WTC11 (cell line): ENCODE results near the gene MRPS10. TPM values are rescaled to one million over a fixed set of nuclear protein-coding genes. Genes with fewer than 3 reads are reported as not detected.

Experiments used
- ATAC-seq: fragments of 200-7000 bp; cut with Tn5 transposase; 2 replicates; pipeline ENCODE4 v1.10.0; 2021; ENCODE audit warnings: mild to moderate bottlenecking, moderate library complexity
- CTCF ChIA-PET: fragments of 300-600 bp; sonication (Branson Sonifier 250); formaldehyde crosslinking; loops from one replicate; lab custom pipeline; 2021; ENCODE audit warnings: antibody characterized with exemption; lab: Charles Lee
- POLR2A ChIA-PET: fragments of 350-600 bp; sonication (Branson Sonifier 250); formaldehyde crosslinking; loops from one replicate; lab custom pipeline; 2021; ENCODE audit warnings: antibody characterized with exemption; lab: Charles Lee
- DNase-seq: peaks from one replicate; pipeline ENCODE4 v3.0.0; 2021; ENCODE audit warnings: low spot score
- H3K27ac Mint-ChIP-seq: 2 replicates; pipeline ENCODE4 v1.8.0; 2021; ENCODE audit warnings: mixed read lengths
- H3K27me3 Mint-ChIP-seq: 2 replicates; pipeline ENCODE4 v1.8.0; 2021; ENCODE audit warnings: low read depth, mild to moderate bottlenecking, moderate library complexity, mixed read lengths
- H3K36me3 Mint-ChIP-seq: 2 replicates; pipeline ENCODE4 v1.8.0; 2021; ENCODE audit warnings: mixed read lengths
- H3K4me1 Mint-ChIP-seq: 2 replicates; pipeline ENCODE4 v1.8.0; 2022; ENCODE audit warnings: mixed read lengths
- H3K4me3 Mint-ChIP-seq: 2 replicates; pipeline ENCODE4 v1.8.0; 2021; ENCODE audit warnings: mild to moderate bottlenecking, moderate library complexity, mixed read lengths
- H3K9me3 Mint-ChIP-seq: 2 replicates; pipeline ENCODE4 v1.8.0; 2021; ENCODE audit warnings: mixed read lengths
- CREB1 ChIP-seq: sonication (generic); formaldehyde crosslinking; IDR thresholded peaks from 2 replicates; pipeline ENCODE4 v1.8.0; 2023; ENCODE audit warnings: mild to moderate bottlenecking, missing genetic modification reagents
- ELF4 ChIP-seq: sonication (generic); formaldehyde crosslinking; IDR thresholded peaks from 2 replicates; pipeline ENCODE4 v1.8.1; 2022; ENCODE audit warnings: low read depth, mild to moderate bottlenecking, moderate library complexity, missing genetic modification reagents
- GRHL2 ChIP-seq: fragments of 250-450 bp; sonication (Bioruptor Pico); IDR thresholded peaks from 2 replicates; pipeline ENCODE4 v1.8.0; 2022; ENCODE audit warnings: mild to moderate bottlenecking, moderate library complexity; ENCODE audit not compliant: insufficient replicate concordance, severe bottlenecking
- IRF2 ChIP-seq: sonication (generic); formaldehyde crosslinking; IDR thresholded peaks from 2 replicates; pipeline ENCODE4 v1.8.0; 2022; ENCODE audit warnings: low read depth, missing genetic modification reagents, borderline replicate concordance
- JAZF1 ChIP-seq: fragments of 250-450 bp; sonication (Bioruptor Pico); IDR thresholded peaks from 2 replicates; pipeline ENCODE4 v1.9.0; 2021; ENCODE audit warnings: moderate library complexity, mild to moderate bottlenecking, inconsistent platforms
- JUN ChIP-seq: sonication (generic); formaldehyde crosslinking; IDR thresholded peaks from 2 replicates; pipeline ENCODE4 v1.8.0; 2023; ENCODE audit warnings: mild to moderate bottlenecking, missing genetic modification reagents
- NR2C2 ChIP-seq: sonication (generic); formaldehyde crosslinking; IDR thresholded peaks from 2 replicates; pipeline ENCODE4 v1.8.0; 2022; ENCODE audit warnings: mild to moderate bottlenecking, missing genetic modification reagents
- RORB ChIP-seq: fragments of 250-450 bp; sonication (Bioruptor Pico); IDR thresholded peaks from 2 replicates; pipeline ENCODE4 v1.9.0; 2021; ENCODE audit warnings: mild to moderate bottlenecking
- SMAD4 ChIP-seq: sonication (generic); formaldehyde crosslinking; IDR thresholded peaks from 2 replicates; pipeline ENCODE4 v1.8.0; 2022; ENCODE audit warnings: mild to moderate bottlenecking, missing genetic modification reagents
- TCF7 ChIP-seq: sonication (generic); formaldehyde crosslinking; IDR thresholded peaks from 2 replicates; pipeline ENCODE4 v1.8.0; 2022; ENCODE audit warnings: mild to moderate bottlenecking, low read depth, missing genetic modification reagents, moderate library complexity
- ZNF121 ChIP-seq: sonication (generic); formaldehyde crosslinking; IDR thresholded peaks from 2 replicates; pipeline ENCODE4 v1.8.0; 2023; ENCODE audit warnings: missing genetic modification reagents
- ZNF138 ChIP-seq: sonication (generic); formaldehyde crosslinking; conservative IDR thresholded peaks from 2 replicates; pipeline ENCODE4 v1.8.1; 2022; ENCODE audit warnings: mild to moderate bottlenecking, moderate library complexity, missing genetic modification reagents
- ZNF232 ChIP-seq: sonication (generic); formaldehyde crosslinking; IDR thresholded peaks from 2 replicates; pipeline ENCODE4 v1.8.0; 2022; ENCODE audit warnings: mild to moderate bottlenecking, missing genetic modification reagents
- ZNF423 ChIP-seq: fragments of 250-450 bp; sonication (Bioruptor Pico); IDR thresholded peaks from 2 replicates; pipeline ENCODE4 v2.1.2; 2022; ENCODE audit warnings: mild to moderate bottlenecking, moderate library complexity
- total RNA-seq: library from RNA; stranded (reverse); gene quantifications from 3 replicates; pipeline ENCODE4 v1.2.3, GENCODE V29; 2021
- TF ChIP-seq, protein P1 (sequence below): sonication (generic); formaldehyde crosslinking; IDR thresholded peaks from 2 replicates; pipeline ENCODE4 v1.8.1; 2023; ENCODE audit warnings: mild to moderate bottlenecking, moderate library complexity, missing genetic modification reagents
- TF ChIP-seq, protein P2 (sequence below): sonication (generic); formaldehyde crosslinking; IDR thresholded peaks from 2 replicates; pipeline ENCODE4 v1.8.1; 2022; ENCODE audit warnings: mild to moderate bottlenecking, moderate library complexity, missing genetic modification reagents
- TF ChIP-seq, protein P3 (sequence below): sonication (generic); formaldehyde crosslinking; IDR thresholded peaks from 2 replicates; pipeline ENCODE4 v1.8.1; 2023; ENCODE audit warnings: mild to moderate bottlenecking, missing genetic modification reagents, moderate library complexity
- TF ChIP-seq, protein P4 (sequence below): fragments of 250-450 bp; sonication (Bioruptor Pico); IDR thresholded peaks from 2 replicates; pipeline ENCODE4 v1.9.0; 2021; ENCODE audit warnings: mild to moderate bottlenecking
- TF ChIP-seq, protein P5 (sequence below): fragments of 250-450 bp; sonication (Bioruptor Pico); conservative IDR thresholded peaks from 2 replicates; pipeline ENCODE4 v1.9.0; 2021; ENCODE audit warnings: mild to moderate bottlenecking
- TF ChIP-seq, protein P6 (sequence below): sonication (generic); formaldehyde crosslinking; IDR thresholded peaks from 2 replicates; pipeline ENCODE4 v1.8.1; 2023; ENCODE audit warnings: mild to moderate bottlenecking, missing genetic modification reagents
- TF ChIP-seq, protein P7 (sequence below): sonication (generic); formaldehyde crosslinking; IDR thresholded peaks from 2 replicates; pipeline ENCODE4 v1.8.0; 2022; ENCODE audit warnings: mild to moderate bottlenecking, missing genetic modification reagents
- TF ChIP-seq, protein P8 (sequence below): sonication (generic); formaldehyde crosslinking; IDR thresholded peaks from 2 replicates; pipeline ENCODE4 v1.8.0; 2023; ENCODE audit warnings: mild to moderate bottlenecking, missing genetic modification reagents
- TF ChIP-seq, protein P9 (sequence below): sonication (generic); formaldehyde crosslinking; IDR thresholded peaks from 2 replicates; pipeline ENCODE4 v1.8.0; 2023; ENCODE audit warnings: missing genetic modification reagents

Gene MRPS10
- total RNA-seq, 1 experiment from 2014 or later = 31.3 TPM

DNA sequence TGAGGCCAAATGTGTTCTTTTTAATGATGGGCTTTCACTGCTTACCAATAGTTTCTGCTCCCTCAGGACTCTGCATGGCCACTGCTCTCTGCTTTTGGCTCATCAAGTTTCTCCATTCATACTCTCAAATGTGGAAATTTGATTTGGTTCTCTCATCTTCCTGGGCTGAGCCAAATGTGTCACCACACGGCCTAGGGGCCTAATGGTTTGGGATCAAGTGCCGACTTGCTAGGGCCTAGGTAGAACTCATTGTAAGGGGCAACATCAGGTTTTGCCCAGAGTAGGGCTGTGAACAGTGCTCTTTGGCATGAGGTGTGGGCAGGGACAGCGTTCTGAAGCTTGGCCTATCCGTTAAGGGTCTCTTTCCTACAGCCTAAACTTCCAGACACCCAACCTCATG lies 3.9 kb upstream of the MRPS10 start:
- H3K27ac Mint-ChIP-seq = no peak overlapping the region
- CTCF ChIA-PET = no interaction called here
- no peak for DNase-seq

DNA sequence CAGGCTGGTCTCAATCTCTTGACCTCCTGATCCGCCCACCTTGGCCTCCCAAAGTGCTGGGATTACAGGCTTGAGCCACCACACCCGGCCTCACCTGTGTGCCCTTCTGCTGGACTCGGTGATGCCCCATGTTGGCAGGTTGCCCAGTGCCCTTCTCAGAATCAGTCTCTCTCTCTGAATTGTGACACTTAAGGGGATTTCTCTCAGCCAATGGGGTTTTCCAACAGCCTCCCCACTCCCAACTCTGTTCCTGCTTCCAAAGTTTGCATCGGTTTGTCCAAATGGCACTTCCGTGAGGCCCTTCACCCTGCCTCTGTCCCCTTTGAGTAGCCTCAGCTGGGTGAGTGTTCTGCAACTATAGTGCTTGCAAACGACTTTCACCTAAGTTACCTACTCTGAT lies 3.1 kb upstream of the MRPS10 start:
- Mint-ChIP-seq H3K4me3 (no peak overlapping the region), H3K27me3 (no peaks in the 10 kb centered on the region), H3K36me3 (0 out of 2 replicates have a peak, but pooled peaks cover 2% of the 10 kb centered on the region), H3K4me1 (peaks cover 8% of the 10 kb centered on the region; the same call in 1 of the 2 replicates), H3K9me3 (no peaks in the 10 kb centered on the region), H3K27ac (no peak overlapping the region)
- POLR2A ChIA-PET = no interaction called here
- CTCF ChIA-PET = no interaction called here
- DNase-seq (no peak), ATAC-seq (no peak)
- TF ChIP-seq, protein P1, sequence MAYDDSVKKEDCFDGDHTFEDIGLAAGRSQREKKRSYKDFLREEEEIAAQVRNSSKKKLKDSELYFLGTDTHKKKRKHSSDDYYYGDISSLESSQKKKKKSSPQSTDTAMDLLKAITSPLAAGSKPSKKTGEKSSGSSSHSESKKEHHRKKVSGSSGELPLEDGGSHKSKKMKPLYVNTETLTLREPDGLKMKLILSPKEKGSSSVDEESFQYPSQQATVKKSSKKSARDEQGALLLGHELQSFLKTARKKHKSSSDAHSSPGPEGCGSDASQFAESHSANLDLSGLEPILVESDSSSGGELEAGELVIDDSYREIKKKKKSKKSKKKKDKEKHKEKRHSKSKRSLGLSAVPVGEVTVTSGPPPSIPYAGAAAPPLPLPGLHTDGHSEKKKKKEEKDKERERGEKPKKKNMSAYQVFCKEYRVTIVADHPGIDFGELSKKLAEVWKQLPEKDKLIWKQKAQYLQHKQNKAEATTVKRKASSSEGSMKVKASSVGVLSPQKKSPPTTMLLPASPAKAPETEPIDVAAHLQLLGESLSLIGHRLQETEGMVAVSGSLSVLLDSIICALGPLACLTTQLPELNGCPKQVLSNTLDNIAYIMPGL = no peak
- TF ChIP-seq, protein P2, sequence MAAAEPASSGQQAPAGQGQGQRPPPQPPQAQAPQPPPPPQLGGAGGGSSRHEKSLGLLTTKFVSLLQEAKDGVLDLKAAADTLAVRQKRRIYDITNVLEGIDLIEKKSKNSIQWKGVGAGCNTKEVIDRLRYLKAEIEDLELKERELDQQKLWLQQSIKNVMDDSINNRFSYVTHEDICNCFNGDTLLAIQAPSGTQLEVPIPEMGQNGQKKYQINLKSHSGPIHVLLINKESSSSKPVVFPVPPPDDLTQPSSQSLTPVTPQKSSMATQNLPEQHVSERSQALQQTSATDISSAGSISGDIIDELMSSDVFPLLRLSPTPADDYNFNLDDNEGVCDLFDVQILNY (CRISPR knock-in tag) = no peak
- TF ChIP-seq, protein P3, sequence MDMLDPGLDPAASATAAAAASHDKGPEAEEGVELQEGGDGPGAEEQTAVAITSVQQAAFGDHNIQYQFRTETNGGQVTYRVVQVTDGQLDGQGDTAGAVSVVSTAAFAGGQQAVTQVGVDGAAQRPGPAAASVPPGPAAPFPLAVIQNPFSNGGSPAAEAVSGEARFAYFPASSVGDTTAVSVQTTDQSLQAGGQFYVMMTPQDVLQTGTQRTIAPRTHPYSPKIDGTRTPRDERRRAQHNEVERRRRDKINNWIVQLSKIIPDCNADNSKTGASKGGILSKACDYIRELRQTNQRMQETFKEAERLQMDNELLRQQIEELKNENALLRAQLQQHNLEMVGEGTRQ (CRISPR knock-in tag) = no peak
- TF ChIP-seq NR2C2 (CRISPR knock-in tag) = no peak
- TF ChIP-seq, protein P4, sequence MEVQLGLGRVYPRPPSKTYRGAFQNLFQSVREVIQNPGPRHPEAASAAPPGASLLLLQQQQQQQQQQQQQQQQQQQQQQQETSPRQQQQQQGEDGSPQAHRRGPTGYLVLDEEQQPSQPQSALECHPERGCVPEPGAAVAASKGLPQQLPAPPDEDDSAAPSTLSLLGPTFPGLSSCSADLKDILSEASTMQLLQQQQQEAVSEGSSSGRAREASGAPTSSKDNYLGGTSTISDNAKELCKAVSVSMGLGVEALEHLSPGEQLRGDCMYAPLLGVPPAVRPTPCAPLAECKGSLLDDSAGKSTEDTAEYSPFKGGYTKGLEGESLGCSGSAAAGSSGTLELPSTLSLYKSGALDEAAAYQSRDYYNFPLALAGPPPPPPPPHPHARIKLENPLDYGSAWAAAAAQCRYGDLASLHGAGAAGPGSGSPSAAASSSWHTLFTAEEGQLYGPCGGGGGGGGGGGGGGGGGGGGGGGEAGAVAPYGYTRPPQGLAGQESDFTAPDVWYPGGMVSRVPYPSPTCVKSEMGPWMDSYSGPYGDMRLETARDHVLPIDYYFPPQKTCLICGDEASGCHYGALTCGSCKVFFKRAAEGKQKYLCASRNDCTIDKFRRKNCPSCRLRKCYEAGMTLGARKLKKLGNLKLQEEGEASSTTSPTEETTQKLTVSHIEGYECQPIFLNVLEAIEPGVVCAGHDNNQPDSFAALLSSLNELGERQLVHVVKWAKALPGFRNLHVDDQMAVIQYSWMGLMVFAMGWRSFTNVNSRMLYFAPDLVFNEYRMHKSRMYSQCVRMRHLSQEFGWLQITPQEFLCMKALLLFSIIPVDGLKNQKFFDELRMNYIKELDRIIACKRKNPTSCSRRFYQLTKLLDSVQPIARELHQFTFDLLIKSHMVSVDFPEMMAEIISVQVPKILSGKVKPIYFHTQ (CRISPR knock-in tag) = no peak

More for the DNA sequence above, 3.9 kb upstream of the MRPS10 start:
- Mint-ChIP-seq H3K4me1 (peaks cover 5% of the 10 kb centered on the region; the same call in 1 of the 2 replicates), H3K4me3 (no peak overlapping the region), H3K36me3 (0 out of 2 replicates have a peak, but pooled peaks cover 2% of the 10 kb centered on the region), H3K9me3 (no peaks in the 10 kb centered on the region), H3K27me3 (no peaks in the 10 kb centered on the region)
- TF ChIP-seq, protein P5, sequence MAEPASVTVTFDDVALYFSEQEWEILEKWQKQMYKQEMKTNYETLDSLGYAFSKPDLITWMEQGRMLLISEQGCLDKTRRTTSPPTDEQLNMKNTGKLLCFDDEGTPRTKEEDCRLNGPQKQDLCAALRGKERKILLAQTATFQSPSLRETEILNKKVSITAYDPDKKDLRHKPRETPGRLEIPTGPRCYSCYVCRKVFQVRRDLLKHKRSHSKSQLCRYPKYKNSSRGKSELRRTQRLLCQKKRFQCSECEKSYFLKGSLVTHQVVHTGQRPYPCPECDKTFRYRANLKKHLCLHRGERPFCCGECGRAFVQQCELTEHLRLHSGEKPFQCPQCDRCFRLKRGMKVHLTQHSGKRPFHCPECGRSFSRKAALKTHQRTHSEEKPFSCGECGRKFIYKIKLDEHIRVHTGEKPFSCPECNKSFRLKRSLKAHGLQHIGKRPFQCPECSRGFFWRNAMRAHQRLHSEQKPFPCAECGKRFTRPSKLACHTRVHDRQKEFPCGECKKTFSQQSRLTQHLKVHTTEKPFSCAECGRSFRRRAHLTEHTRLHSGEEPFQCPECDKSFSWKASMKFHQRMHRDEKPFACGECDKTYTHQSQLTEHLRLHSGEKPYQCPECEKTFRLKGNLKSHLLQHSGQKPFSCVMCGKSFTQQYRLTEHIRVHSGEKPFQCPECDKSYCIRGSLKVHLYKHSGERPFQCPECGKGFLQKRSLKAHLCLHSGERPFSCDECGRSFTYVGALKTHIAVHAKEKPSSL (CRISPR knock-in tag) = no peak
- no peak for TF ChIP-seq JUN (CRISPR knock-in tag)
- TF ChIP-seq, protein P6, sequence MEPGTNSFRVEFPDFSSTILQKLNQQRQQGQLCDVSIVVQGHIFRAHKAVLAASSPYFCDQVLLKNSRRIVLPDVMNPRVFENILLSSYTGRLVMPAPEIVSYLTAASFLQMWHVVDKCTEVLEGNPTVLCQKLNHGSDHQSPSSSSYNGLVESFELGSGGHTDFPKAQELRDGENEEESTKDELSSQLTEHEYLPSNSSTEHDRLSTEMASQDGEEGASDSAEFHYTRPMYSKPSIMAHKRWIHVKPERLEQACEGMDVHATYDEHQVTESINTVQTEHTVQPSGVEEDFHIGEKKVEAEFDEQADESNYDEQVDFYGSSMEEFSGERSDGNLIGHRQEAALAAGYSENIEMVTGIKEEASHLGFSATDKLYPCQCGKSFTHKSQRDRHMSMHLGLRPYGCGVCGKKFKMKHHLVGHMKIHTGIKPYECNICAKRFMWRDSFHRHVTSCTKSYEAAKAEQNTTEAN = no peak
- TF ChIP-seq, protein P7, sequence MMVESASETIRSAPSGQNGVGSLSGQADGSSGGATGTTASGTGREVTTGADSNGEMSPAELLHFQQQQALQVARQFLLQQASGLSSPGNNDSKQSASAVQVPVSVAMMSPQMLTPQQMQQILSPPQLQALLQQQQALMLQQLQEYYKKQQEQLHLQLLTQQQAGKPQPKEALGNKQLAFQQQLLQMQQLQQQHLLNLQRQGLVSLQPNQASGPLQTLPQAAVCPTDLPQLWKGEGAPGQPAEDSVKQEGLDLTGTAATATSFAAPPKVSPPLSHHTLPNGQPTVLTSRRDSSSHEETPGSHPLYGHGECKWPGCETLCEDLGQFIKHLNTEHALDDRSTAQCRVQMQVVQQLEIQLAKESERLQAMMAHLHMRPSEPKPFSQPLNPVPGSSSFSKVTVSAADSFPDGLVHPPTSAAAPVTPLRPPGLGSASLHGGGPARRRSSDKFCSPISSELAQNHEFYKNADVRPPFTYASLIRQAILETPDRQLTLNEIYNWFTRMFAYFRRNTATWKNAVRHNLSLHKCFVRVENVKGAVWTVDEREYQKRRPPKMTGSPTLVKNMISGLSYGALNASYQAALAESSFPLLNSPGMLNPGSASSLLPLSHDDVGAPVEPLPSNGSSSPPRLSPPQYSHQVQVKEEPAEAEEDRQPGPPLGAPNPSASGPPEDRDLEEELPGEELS (CRISPR knock-in tag) = no peak
- TF ChIP-seq ZNF423 (CRISPR knock-in tag) = no peak
- no peak for TF ChIP-seq ZNF232 (CRISPR knock-in tag)
- TF ChIP-seq RORB = no peak
- TF ChIP-seq, protein P8, sequence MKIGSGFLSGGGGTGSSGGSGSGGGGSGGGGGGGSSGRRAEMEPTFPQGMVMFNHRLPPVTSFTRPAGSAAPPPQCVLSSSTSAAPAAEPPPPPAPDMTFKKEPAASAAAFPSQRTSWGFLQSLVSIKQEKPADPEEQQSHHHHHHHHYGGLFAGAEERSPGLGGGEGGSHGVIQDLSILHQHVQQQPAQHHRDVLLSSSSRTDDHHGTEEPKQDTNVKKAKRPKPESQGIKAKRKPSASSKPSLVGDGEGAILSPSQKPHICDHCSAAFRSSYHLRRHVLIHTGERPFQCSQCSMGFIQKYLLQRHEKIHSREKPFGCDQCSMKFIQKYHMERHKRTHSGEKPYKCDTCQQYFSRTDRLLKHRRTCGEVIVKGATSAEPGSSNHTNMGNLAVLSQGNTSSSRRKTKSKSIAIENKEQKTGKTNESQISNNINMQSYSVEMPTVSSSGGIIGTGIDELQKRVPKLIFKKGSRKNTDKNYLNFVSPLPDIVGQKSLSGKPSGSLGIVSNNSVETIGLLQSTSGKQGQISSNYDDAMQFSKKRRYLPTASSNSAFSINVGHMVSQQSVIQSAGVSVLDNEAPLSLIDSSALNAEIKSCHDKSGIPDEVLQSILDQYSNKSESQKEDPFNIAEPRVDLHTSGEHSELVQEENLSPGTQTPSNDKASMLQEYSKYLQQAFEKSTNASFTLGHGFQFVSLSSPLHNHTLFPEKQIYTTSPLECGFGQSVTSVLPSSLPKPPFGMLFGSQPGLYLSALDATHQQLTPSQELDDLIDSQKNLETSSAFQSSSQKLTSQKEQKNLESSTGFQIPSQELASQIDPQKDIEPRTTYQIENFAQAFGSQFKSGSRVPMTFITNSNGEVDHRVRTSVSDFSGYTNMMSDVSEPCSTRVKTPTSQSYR (CRISPR knock-in tag) = no peak
- no peak for TF ChIP-seq TCF7 (CRISPR knock-in tag)
- TF ChIP-seq GRHL2 = no peak
- no peak for TF ChIP-seq ELF4 (CRISPR knock-in tag)
- TF ChIP-seq JAZF1 (CRISPR knock-in tag) = no peak
- TF ChIP-seq, protein P9, sequence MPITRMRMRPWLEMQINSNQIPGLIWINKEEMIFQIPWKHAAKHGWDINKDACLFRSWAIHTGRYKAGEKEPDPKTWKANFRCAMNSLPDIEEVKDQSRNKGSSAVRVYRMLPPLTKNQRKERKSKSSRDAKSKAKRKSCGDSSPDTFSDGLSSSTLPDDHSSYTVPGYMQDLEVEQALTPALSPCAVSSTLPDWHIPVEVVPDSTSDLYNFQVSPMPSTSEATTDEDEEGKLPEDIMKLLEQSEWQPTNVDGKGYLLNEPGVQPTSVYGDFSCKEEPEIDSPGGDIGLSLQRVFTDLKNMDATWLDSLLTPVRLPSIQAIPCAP (CRISPR knock-in tag) = no peak
- TF ChIP-seq SMAD4 = no peak
- TF ChIP-seq ZNF138 (CRISPR knock-in tag) = no peak
- TF ChIP-seq IRF2 (CRISPR knock-in tag) = no peak
- TF ChIP-seq ZNF121 (CRISPR knock-in tag) = no peak
- TF ChIP-seq CREB1 (CRISPR knock-in tag) = no peak
- POLR2A ChIA-PET = no interaction called here
- no peak for ATAC-seq
